GM19239 (cell line): ENCODE measurements around the gene KLHL36.
A peak's percentile ranks its signal among the peaks of the same experiment; 100 is the strongest.
"Not testable (repeated sequence)": the region's sequence is repeated elsewhere in the genome, so short reads cannot be mapped to it uniquely, and the experiment has no call there.

Experiments
- DNase-seq: peaks from one replicate; pipeline ENCODE4 v3.0.0; 2011; ENCODE audit warnings: low spot score; ENCODE audit not compliant: insufficient read length
- FAIRE-seq: peaks from 2 replicates; lab custom pipeline; 2011; peaks lifted over from hg19 to GRCh38; lab: Jason Lieb, UNC

The KLHL36 gene

DNA sequence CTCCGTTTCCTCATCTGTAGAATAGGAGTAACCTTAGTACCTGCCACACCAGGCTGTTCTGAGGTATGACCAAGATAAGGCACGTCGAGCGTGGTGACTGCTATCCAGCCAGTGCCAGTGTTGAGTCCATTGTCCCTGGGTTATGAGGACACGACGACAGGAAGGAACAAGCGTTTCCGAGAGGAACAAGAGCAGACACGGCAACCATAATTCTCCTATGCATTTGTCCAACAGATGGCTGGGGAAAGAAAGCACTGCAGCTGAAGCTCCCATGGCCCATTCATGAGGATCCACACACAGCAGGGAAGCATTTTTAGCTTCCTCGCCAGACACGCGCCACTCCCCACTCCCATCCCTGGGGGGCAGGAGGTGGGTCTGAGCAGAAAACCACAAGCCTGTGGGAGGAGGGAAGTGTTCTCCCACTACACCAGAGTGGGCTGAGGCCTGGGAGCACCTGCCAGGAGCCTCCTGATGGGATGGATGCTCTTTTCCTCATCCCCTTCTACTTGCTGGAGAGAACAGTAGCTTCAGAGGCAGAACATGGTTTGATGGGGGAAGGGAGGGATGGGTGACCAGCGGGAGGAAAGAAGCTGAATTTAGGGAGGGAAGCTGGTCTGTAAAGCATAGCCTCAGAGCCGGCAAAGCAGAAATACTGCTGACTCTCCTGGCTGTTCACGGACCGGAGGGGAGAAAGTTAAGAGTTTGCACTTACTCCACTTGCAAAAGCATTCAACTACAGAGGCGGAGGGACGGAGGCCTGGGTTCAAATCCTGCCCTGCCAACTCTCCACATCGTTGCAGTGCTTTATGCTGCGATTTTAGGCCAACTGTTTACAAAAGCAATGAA, 33.1 kb upstream of the KLHL36 start:
- DNase-seq (no peak), FAIRE-seq (no peak)

- DNase-seq = no peak
- FAIRE-seq = peak; percentile 71
Measured at GRCh38 chr16:84616515-84616914, 31.8 kb upstream of the KLHL36 start.

DNA sequence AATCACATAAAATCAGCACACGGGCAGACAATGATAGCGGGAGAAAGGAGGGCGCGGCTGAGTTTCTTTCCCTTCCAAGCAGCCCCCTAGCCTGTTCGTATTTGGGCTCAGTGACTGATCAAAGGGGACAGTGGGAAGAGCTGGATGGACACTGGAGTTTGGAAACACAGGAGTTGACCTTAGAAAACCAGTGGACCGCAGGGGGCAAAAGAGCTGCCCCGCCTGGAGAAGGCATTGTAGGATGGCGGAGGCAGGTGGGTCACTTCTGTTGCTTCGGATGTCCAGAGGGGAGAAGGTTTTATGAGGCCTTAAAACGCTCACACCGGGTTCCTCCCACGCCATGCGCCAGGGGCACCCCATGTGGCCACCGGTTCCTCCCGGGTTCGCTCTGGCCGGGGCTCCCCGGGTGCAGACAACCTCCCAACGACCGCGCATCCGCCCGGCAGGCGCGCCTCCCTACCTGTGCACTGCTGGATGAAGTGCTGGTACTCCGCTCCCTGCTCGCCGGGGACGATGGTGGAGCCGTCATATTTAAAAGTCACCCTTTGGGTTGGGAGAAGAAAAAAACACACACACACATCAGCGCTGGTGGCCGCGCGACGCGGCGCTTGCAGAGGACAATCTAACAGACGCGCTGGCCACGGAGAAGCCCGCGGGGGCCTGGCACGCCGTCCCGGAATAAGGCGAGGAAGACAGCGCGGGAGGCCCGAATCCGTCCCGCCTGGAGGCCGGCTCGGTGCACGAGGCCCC, 31.1 kb upstream of the KLHL36 start:
- no peak for DNase-seq
- FAIRE-seq = no peak

GRCh38 chr16:84617791-84618580, 30.3 kb upstream of the KLHL36 start, which contains the start of gene COTL1:
TSS of gene COTL1 (minus strand) at chr16:84618078. CDS start at chr16:84617914, 164 bp downstream.
- peak; percentile 92 for DNase-seq
- FAIRE-seq = peak; percentile 67

DNA sequence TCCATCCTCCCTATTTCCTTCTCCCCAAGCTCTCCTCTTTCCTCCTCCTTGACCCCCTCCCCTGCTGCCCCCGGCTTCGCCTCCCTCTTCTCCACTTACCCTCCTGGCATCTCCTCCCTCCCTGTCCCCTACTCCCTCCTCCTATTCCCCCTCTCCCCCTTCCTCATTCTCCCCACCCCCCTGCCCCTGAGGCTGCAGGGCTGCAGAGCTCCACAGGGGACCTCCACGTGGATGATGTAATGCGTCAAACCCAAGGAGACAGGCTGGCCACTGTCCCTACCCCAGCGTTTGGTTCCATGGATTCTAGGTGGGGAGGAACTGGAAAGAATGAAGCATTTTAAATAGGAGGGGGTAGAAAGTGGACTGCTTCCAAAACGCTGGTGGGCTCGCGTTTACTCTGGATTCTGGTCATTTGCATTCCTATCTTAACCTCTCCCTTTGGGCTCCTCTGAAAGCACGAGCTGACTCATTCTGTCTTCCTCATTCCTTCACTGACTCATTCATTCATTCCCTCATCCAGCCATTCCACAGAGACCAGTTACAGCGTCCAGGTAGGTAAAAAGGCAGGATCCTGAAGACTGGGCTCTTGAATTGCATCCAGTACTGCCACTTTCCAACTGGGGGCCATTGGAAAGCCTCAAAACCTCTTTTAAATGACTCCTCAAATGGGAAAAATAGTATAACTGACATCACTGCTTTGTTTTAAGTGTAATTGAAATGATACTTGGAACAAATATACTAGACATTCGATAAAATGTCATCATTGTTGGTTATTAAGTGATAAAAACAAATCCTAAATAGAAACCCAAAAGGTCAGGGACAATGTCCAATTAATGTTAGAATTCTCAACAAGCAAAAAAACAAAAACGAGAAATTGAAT, 29.5 kb upstream of the KLHL36 start:
- DNase-seq (no peak), FAIRE-seq (no peak)

GRCh38 chr16:84620913-84621312, 27.4 kb upstream of the KLHL36 start:
- DNase-seq, FAIRE-seq: not testable (repeated sequence)

DNA sequence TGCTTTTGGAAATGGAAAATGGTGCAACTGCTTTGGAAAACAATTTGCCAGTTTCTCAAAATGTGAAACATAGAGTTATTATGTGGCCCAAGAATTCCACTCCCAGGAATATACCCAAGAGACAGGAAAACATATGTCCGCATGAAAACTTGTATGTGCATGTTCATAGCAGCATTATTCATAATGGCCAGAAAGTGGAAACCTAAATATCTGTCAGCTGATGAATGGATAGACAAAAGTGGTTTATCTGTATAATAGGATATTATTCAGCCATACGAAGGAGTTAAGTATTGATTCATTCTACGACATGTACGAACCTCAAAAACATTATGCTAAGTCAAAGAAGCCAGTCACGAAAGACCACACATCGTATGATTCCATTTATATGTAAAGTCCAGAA, 22.8 kb upstream of the KLHL36 start:
- DNase-seq (no peak), FAIRE-seq (no peak)

DNA sequence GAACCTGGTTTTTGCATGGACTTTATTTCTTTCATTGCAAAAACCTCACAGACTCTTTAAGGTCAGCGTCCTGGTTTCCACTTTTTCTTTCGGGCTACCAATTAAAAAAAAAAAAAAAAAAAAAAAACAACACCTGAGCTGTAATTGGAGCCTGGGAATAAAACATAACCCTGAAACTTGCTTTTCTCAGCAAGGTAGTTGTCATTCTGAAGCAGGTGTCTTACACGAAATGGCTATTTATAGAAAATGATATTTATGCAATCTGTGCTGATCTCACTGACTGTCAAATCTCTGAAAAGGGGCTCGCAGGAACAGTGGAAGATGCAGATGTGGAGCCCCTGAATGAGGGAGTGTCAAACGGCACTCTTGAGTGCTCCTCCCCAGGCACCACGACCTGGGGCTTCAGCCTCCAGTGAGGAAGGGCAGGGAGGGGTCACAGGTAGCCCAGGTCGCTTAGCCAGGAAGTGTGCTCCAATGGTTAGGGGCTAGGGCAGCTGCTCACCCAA, 20.0 kb upstream of the KLHL36 start:
- DNase-seq (no peak), FAIRE-seq (no peak)

DNA sequence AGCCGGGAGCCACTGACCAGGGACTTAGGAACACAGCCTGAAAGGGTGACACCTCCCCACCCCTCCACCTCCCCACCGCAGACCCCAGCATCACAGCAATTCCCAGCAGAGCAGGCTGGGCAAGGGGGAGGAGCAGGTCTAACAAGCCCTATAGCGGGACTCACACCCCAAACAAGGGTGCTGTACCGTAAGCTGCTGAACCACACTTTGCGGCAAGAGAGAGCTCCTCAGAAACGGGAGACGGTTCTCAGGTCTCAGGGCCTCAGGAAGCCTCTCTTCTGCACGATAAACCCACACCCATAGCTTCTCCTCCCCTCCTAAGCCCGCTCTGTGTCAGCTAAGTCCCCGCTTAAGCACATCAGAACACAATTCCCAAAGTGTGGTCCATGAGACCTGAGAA, 18.7 kb upstream of the KLHL36 start:
- FAIRE-seq (no peak), DNase-seq (no peak)

DNA sequence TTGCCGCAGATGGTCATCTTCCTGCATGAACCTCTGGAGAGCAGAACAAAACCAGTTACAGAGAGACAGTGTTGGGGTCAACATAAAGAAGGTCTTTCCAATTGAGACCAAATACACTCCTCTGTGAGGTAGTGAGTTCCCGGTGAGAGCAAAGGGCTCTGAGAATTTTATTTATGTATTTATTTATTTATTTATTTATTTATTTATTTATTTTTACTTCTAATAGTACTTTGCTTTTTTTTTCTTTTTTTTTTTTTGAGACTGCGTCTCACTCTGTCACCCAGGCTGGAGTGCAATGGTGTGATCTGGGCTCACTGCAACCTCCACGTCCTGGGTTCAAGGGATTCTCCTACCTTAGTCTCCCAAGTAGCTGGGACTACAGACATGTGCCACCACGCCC, 18.3 kb upstream of the KLHL36 start:
- no peak for FAIRE-seq
- DNase-seq = no peak

DNA sequence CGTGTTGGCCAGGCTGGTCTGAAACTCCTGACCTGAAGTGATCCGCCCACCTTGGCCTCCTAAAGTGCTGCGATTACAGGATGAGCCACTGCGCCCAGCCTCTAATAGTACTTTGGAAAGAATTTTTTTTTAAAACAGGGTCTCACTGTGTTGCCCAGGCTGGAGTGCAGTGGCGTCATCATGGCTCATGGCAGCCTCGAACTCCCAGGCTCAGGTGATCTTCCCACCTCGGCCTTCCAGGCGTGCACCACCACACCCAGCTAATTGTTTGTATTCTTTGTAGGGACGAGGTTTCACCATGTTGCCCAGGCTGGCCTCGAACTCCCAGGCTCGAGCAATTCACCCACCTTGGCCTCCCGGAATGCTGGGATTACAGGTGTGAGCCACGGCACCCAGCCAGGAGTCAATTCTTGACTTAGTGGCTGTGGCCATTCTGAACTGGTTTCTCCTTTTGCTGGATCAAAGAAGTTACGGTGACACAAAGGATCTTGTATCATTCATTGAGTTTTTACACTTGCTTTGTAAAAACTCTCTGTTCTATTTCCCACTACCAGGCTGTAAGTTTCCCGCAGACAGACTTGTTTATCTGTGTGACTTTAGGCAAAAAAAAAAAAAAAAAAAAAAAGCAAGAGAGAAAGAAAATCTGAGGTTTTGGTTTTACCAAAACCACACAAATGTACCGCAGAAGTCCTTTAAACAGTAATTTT, 17.7 kb upstream of the KLHL36 start:
- DNase-seq (no peak), FAIRE-seq (no peak)

- no peak for FAIRE-seq
Measured at GRCh38 chr16:84631153-84631466, 17.2 kb upstream of the KLHL36 start.

DNA sequence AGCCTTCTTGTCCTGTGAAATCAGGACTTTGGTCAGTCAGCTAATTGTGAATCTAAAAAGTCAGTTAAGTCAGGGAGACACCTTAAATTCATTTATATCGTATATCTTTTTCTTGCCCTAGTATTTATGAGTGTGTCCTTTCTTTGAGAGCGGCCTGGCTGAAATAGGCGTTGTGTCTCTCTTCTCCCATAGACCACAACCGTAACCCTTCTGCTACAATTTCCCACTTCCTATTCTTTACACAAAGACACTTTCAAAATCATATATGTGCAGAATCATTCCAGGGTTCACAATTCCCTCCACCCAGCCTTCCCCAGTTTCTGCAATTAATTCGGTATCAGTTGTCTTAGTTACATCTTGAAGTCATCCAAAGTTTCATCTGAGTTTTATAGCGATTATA, 16.4 kb upstream of the KLHL36 start:
- FAIRE-seq = no peak

More at GRCh38 chr16:84631153-84631466, 17.2 kb upstream of the KLHL36 start:
- DNase-seq = no peak

DNA sequence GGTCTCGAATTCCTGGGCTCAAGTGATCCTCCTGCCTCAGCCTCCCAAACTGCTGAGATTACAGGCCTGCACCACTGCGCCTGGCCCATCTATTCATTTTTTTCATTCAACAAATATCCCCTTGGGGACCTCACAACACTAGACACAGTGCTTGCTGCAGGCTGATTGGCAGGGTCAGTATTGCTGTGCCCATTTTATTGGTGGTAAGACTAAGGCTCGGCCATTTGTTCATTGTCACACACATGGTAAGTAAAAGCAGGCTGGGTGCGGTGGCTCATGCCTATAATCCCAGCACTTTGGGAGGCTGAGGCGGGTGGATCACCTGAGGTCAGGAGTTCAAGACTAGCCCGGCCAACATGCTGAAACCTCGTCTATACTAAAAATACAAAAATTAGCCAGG, 15.4 kb upstream of the KLHL36 start:
- FAIRE-seq, DNase-seq: not testable (repeated sequence)

More for the DNA sequence above, 16.4 kb upstream of the KLHL36 start:
- no peak for DNase-seq

GRCh38 chr16:84633622-84634021, 14.7 kb upstream of the KLHL36 start:
- no peak for DNase-seq

GRCh38 chr16:84635702-84636101, 12.6 kb upstream of the KLHL36 start:
- FAIRE-seq (no peak), DNase-seq (no peak)

More at GRCh38 chr16:84633622-84634021, 14.7 kb upstream of the KLHL36 start:
- no peak for FAIRE-seq

DNA sequence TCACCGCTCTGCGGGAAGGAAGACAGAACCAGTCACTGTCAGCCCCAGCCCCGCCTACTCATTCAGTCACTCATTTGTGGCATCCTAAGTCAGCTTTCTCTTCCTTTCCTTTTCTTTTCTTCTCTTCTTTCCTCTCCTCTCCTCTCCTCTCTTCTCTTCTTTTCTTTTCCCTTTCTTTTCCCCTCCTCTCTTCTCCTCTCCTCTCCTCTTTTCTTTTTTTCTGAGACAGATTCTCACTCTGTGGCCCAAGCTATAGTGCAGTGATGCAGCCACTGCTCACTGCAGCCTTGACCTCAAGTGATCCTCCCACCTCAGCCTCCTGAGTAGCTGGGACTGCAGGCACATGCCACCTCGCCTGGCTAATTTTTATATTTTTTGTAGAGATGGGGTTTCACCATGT, 10.6 kb upstream of the KLHL36 start:
- DNase-seq (no peak), FAIRE-seq (no peak)

- no peak for DNase-seq
- no peak for FAIRE-seq
Measured at GRCh38 chr16:84638231-84638806, 10.0 kb upstream of the KLHL36 start.

DNA sequence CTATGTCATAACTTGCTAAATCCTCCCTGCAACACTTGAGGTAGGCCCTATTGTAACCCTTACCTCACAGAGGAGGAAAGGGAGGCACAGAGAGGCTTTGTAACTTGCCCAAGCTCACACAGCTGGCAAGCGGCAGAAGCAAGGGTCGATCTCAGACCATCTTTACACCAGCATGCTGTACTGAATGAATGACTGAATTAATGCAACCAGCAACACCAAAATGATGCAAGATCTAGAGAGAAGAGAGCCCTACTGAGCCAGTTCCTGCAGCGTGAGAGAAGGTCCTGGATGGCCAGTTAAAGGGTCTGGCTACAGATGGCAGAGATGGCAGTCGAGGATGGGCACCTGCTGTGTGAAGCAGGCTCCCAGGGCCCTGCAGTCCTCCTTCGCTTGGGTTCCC, 8.2 kb upstream of the KLHL36 start:
- FAIRE-seq (no peak), DNase-seq (no peak)
